Mononuclear cell (primary cell): Measurements from ENCODE around the gene SNCA. TPM values are rescaled to one million over a fixed set of nuclear protein-coding genes. Genes with fewer than 3 reads are reported as not detected.

ENCODE experiments used
- H3K27me3 ChIP-seq: 2 replicates; pipeline ENCODE4 v1.6.0; 2011; ENCODE audit warnings: low read length, control low read depth; ENCODE audit not compliant: insufficient read depth
- H3K4me1 ChIP-seq: 2 replicates; pipeline ENCODE4 v1.5.1; 2011; ENCODE audit warnings: mild to moderate bottlenecking, low read length, control low read depth; ENCODE audit not compliant: insufficient read depth
- H3K4me3 ChIP-seq: 2 replicates; pipeline ENCODE4 v1.5.1; 2011; ENCODE audit warnings: mild to moderate bottlenecking, low read length, moderate library complexity
- H3K9me3 ChIP-seq: 2 replicates; pipeline ENCODE4 v1.5.1; 2011; ENCODE audit warnings: low read depth, mild to moderate bottlenecking, control low read depth, low read length
- total RNA-seq: library from RNA; depleted of rRNA; stranded (reverse); fragments of >200 nt; gene quantifications from one replicate; pipeline ENCODE4 v1.2.3, GENCODE V29; 2012

SNCA gene
- total RNA-seq, 1 donor = 15.1 TPM

DNA sequence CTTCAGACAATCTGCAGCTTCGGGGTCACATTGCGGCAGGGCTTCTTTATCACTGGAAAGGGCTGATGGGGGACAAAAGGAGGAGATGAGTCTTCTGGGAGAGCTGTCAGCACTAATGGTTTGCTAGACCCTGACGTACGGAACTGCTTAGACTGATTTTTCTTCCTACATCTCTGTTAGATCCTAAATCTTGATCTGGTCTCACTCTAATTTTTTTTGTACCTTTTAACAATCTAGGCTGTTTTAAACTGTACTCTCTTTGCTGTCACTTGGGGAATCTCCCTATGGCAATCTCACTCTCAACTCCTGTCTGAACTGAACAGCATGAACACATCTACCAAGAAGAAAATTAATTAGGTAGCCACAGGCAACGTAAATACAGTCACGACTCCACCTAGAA lies 120.1 kb downstream of the SNCA start:
- Histone ChIP-seq H3K27me3 (no peaks in the 10 kb centered on the region), H3K4me1 (no peaks in the 10 kb centered on the region), H3K4me3 (no peak overlapping the region), H3K9me3 (no peaks in the 10 kb centered on the region)

- Histone ChIP-seq H3K27me3 (no peaks in the 10 kb centered on the region), H3K9me3 (no peaks in the 10 kb centered on the region), H3K4me1 (no peaks in the 10 kb centered on the region), H3K4me3 (no peak overlapping the region)
These were observed 121.3 kb downstream of the SNCA start for GRCh38 chr4:89715631-89716030.

DNA sequence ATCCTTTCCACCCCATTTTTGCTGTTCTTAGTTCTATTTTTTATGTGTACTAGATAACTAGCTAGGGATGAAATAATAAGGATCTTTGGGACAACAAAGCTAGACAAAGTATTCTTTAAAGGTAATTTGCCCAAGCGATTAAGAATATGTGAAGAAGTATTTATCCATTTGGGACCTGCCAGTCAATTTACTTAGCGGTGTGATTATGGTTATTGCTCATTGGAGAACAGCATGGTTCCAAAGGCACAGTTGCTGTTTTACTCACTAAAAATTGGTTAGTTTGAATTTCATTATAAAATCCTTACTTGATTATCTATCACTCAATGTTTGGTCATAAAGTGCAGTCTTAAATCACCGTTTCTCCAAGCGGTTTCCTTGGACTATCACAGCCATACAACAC lies 124.1 kb downstream of the SNCA start:
- Histone ChIP-seq H3K27me3 (no peaks in the 10 kb centered on the region), H3K4me1 (no peaks in the 10 kb centered on the region), H3K4me3 (no peak overlapping the region), H3K9me3 (no peaks in the 10 kb centered on the region)

DNA sequence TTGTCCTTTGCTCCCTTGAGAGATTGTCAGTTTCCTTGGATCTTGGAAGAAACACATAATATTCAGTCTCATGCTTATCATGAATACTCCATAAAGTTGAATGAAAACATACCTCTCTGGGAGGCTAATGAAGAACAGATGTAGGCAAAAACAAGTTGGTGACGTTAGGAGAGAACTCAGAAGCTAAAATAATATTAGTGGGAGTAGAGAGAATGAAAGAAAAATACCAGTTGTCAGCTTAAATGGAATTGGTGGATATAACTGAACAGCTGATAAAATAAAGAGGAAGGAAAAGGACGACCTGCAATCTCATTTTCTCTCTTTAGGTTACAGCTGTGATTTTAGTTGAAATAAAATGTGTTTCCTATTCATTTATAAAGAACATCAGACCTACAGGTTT lies 124.8 kb downstream of the SNCA start:
- Histone ChIP-seq H3K27me3 (no peaks in the 10 kb centered on the region), H3K4me1 (no peaks in the 10 kb centered on the region), H3K4me3 (no peak overlapping the region), H3K9me3 (no peaks in the 10 kb centered on the region)

DNA sequence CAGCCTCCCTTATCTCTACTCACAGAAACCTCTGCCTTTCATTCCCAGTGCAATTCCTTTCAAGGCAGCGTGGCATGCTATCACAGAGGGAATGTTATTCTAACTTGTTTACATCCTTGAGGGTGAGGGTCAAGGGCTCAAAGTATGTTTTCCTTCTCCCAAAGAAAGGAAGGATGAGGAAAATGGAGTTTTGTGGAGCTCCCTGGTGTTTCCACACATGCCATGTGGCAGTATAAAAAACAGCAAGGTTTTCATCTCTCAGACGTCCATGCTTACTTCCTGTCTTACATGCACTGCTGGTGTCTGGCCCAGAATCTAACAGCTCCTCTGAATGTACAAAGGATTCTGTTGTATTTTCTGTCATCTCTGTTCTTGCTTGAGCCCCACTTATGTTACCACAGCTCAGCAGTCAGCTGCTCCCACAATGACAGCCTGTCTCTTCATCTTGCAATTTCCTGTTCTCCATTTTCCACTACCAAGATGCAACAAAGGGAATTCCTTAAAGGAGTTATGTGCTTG lies 128.0 kb downstream of the SNCA start:
- H3K27me3 ChIP-seq = no peaks in the 10 kb centered on the region
- H3K9me3 ChIP-seq = no peaks in the 10 kb centered on the region
- no peak overlapping the region for H3K4me3 ChIP-seq
- H3K4me1 ChIP-seq = no peaks in the 10 kb centered on the region

DNA sequence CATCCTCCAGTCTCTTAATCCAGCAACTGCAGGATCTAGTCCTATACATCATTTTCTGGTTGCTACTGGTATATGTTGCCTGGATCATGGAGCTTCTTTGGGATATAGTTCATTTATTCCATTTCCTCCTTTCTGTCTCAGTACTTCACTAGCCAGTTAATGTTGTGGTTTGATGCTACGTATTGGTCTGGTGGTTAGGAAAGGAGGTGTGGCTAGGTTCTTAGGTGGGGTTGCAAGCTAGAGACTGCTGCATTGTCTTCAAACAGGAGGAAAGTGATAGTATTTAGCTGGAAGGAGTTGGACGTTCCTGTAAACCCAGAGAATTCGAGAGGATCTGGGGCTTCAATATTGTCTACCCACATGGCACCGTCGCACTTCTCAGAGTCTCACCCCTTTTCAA lies 129.5 kb downstream of the SNCA start:
- H3K27me3 ChIP-seq = no peaks in the 10 kb centered on the region
- H3K4me1 ChIP-seq = no peaks in the 10 kb centered on the region
- H3K9me3 ChIP-seq = no peaks in the 10 kb centered on the region
- no peak overlapping the region for H3K4me3 ChIP-seq

- H3K4me3 ChIP-seq = no peak overlapping the region
- no peaks in the 10 kb centered on the region for H3K27me3 ChIP-seq
- no peaks in the 10 kb centered on the region for H3K9me3 ChIP-seq
- no peaks in the 10 kb centered on the region for H3K4me1 ChIP-seq
These were observed 132.1 kb downstream of the SNCA start for GRCh38 chr4:89704651-89705395.

DNA sequence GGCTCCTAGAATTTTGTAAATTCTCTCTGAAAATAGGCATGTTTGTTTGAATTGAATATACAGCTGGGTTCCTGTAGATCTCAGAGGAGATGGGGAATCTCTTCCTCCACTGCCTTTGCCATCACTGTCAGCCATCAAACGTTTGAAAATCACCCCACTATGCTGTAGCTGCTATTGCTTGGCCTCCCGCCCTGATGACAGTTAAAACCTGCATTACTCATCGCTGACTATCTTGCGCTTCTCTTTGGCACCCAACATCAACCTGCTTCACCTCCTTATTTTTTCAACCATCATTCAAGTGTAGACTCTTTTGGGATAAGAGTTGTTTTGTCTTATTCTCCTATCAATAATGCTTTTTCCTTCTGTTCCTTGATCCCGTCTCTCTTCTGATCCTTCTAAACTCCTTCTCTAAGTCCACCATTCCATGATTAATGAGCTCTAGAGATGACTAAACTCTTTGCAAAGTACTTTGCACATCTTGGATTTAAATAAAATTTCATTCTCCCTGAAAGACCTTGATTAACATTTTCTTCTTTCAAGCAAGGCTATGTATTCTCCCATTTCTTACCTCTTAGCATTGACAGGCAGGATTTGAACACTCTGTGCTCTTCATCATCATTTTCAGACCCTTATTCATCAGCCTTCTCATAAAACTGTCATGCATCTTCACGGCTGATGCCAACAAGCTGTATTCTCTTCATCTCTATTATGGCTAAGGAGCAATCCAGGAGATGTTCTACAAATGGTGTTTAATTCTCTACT lies 133.0 kb downstream of the SNCA start:
- Histone ChIP-seq H3K9me3 (no peaks in the 10 kb centered on the region), H3K4me1 (no peaks in the 10 kb centered on the region), H3K4me3 (no peak overlapping the region), H3K27me3 (no peaks in the 10 kb centered on the region)

- no peaks in the 10 kb centered on the region for H3K4me1 ChIP-seq
- H3K9me3 ChIP-seq = no peaks in the 10 kb centered on the region
- no peaks in the 10 kb centered on the region for H3K27me3 ChIP-seq
- H3K4me3 ChIP-seq = no peak overlapping the region
These were observed 136.1 kb downstream of the SNCA start for GRCh38 chr4:89700766-89701423.

DNA sequence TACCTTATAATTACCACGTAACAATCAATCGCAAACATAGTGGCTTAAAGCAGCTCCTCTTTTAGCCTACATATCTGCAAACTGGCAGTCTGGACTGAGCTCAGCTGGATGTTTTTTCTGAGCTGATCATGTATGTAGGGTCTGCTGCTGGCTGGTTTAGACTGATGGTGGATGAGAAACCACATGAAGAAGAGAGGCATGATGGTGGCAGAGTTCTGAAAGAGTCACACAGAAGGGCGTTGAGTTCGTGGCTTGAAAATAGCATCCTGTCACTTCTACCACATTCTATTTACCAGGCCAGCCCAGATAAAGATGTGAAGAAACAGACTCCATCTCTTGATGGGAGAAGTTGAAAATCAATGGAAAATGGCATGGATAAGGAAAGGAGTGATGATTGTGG lies 151.3 kb downstream of the SNCA start:
- Histone ChIP-seq H3K4me3 (no peak overlapping the region), H3K27me3 (no peaks in the 10 kb centered on the region), H3K4me1 (no peaks in the 10 kb centered on the region), H3K9me3 (no peaks in the 10 kb centered on the region)

DNA sequence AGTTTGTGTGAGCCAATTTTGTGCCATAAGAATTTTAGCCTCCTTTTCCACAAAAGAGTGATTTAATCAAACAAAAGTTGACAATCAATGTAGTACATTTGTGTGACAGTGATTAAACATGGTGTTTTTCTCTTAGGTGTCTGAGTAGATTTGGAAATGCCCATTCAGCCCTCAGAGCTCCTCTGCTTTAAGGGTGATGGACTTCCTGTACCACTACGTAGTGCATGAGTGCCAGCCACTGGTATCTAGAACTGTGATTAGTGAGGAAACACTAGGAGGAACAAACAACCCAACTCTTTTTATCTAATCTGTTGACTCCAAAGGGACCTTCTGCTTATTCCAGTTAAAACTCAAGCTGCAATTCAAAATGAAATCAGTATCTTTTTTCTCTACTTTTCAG lies 151.7 kb downstream of the SNCA start:
- Histone ChIP-seq H3K4me1 (no peaks in the 10 kb centered on the region), H3K4me3 (no peak overlapping the region), H3K27me3 (no peaks in the 10 kb centered on the region), H3K9me3 (no peaks in the 10 kb centered on the region)

GRCh38 chr4:89684536-89684935 lies 152.4 kb downstream of the SNCA start:
- H3K4me3 ChIP-seq = no peak overlapping the region
- H3K9me3 ChIP-seq = no peaks in the 10 kb centered on the region
- H3K27me3 ChIP-seq = no peaks in the 10 kb centered on the region
- no peaks in the 10 kb centered on the region for H3K4me1 ChIP-seq

- no peak overlapping the region for H3K4me3 ChIP-seq
- no peaks in the 10 kb centered on the region for H3K4me1 ChIP-seq
- no peaks in the 10 kb centered on the region for H3K27me3 ChIP-seq
- H3K9me3 ChIP-seq = no peaks in the 10 kb centered on the region
These were observed 154.2 kb downstream of the SNCA start for GRCh38 chr4:89682808-89683207.

- H3K27me3 ChIP-seq = no peaks in the 10 kb centered on the region
- H3K4me1 ChIP-seq = no peaks in the 10 kb centered on the region
- no peak overlapping the region for H3K4me3 ChIP-seq
- no peaks in the 10 kb centered on the region for H3K9me3 ChIP-seq
These were observed 155.3 kb downstream of the SNCA start for GRCh38 chr4:89681671-89682070.

DNA sequence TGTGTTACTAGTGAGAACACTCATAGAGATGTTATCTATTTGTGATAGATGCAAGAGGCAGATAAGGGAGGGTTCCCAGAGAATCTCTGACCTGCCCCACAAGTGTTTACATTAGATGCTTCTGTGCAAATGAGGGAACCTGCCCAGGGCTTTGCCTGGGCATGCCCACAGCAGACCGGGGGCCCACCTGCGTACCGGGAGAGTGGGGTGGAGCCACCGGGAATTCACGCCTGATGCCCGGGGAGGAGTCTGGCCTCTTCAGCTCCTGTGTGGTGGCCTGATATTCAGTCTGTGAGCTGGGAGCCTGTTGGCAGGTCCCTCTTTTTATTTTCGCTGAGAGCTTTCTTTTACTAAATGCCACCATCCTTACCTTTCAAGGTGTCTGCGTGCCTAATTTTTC lies 155.7 kb downstream of the SNCA start:
- H3K4me3 ChIP-seq = no peak overlapping the region
- no peaks in the 10 kb centered on the region for H3K4me1 ChIP-seq
- H3K9me3 ChIP-seq = no peaks in the 10 kb centered on the region
- no peaks in the 10 kb centered on the region for H3K27me3 ChIP-seq
